GM12878 (cell line): ENCODE measurements around the gene NKIRAS1. TPM values are rescaled to one million over a fixed set of nuclear protein-coding genes. Genes with fewer than 3 reads are reported as not detected.
A peak's percentile ranks its signal among the peaks of the same experiment; 100 is the strongest.

ENCODE experiments used
- BHLHE40 ChIP-seq, 2 experiments: fragments of 450-650 bp in 1 of 2; IDR thresholded peaks; 2 replicates each; pipeline ENCODE4 v1.6.1; 2011 to 2017; ENCODE audit warnings: low read depth in 2 of 2, borderline replicate concordance in 1 of 2, improper control_type of control experiment in 1 of 2, low read length in 1 of 2, mild to moderate bottlenecking in 1 of 2
- GABPA ChIP-seq: IDR thresholded peaks from 2 replicates; pipeline ENCODE4 v1.6.1; 2014; ENCODE audit warnings: antibody characterized with exemption, low read depth, mild to moderate bottlenecking, inconsistent platforms
- HCFC1 ChIP-seq: fragments of 150-350 bp; IDR thresholded peaks from 2 replicates; pipeline ENCODE4 v1.6.1; 2014; ENCODE audit warnings: low read length
- JUNB ChIP-seq: IDR thresholded peaks from 2 replicates; pipeline ENCODE4 v1.6.1; 2016; ENCODE audit warnings: antibody characterized with exemption, mild to moderate bottlenecking
- KAT2A ChIP-seq: conservative IDR thresholded peaks from 2 replicates; pipeline ENCODE4 v1.6.1; 2011; ENCODE audit warnings: low read depth, low read length; ENCODE audit not compliant: control insufficient read depth
- MTA3 ChIP-seq: IDR thresholded peaks from 2 replicates; pipeline ENCODE4 v1.6.1; 2012; ENCODE audit warnings: low read length, inconsistent platforms, borderline replicate concordance
- MYB ChIP-seq: fragments of 150-350 bp; IDR thresholded peaks from 2 replicates; pipeline ENCODE4 v1.6.1; 2014; ENCODE audit warnings: mild to moderate bottlenecking, low read depth, low read length, borderline replicate concordance
- PAX5 ChIP-seq: IDR thresholded peaks from 2 replicates; pipeline ENCODE4 v1.6.1; 2011; ENCODE audit warnings: low read depth, low read length, borderline replicate concordance
- REST ChIP-seq: IDR thresholded peaks from 2 replicates; pipeline ENCODE4 v1.6.1; 2012; ENCODE audit warnings: mild to moderate bottlenecking, low read depth, low read length
- RFX5 ChIP-seq: IDR thresholded peaks from 2 replicates; pipeline ENCODE4 v1.6.1; 2011; ENCODE audit warnings: low read depth, low read length, improper control_type of control experiment
- SIN3A ChIP-seq: IDR thresholded peaks from 2 replicates; pipeline ENCODE4 v1.6.1; 2012; ENCODE audit warnings: low read depth, low read length, improper control_type of control experiment
- SMAD1 ChIP-seq: fragments of 450-650 bp; IDR thresholded peaks from 2 replicates; pipeline ENCODE4 v1.6.1; 2018; ENCODE audit warnings: mild to moderate bottlenecking, low read depth; ENCODE audit not compliant: partially characterized antibody
- YY1 ChIP-seq: IDR thresholded peaks from 2 replicates; pipeline ENCODE4 v1.6.1; 2011; ENCODE audit warnings: low read depth, mild to moderate bottlenecking, low read length
- ZBTB40 ChIP-seq: fragments of 450-650 bp; IDR thresholded peaks from 2 replicates; pipeline ENCODE4 v1.6.1; 2016; ENCODE audit warnings: mild to moderate bottlenecking, moderate library complexity, borderline replicate concordance
- ZNF274 ChIP-seq: IDR thresholded peaks from one replicate; pipeline ENCODE4 v1.8.0; 2011; ENCODE audit not compliant: insufficient read length, insufficient read depth
- polyA plus RNA-seq, 11 experiments: library from polyadenylated mRNA; depleted of rRNA in 4 of 11; unstranded in 6 of 11; stranded (reverse) in 5 of 11; fragments of >200 nt; fragmentation: Nextera tagmentation in 4 of 11; fragmentation: Illumina TruSeq in 1 of 11; extraction: Ambion mirVana in 4 of 11; extraction: Trizol in 1 of 11; gene quantifications; 1 replicate in 1 of 11; 2 replicates in 10 of 11; pipeline versions ENCODE4 v1.2.1 to v1.2.3, GENCODE V29; 2011 to 2016; ENCODE audit warnings: inconsistent platforms in 2 of 11, missing spikeins in 2 of 11, low read depth in 1 of 11
- total RNA-seq, 4 experiments: library from RNA; depleted of rRNA in 3 of 4; stranded (reverse); fragments of >200 nt in 3 of 4; fragmentation: Illumina TruSeq in 1 of 4; extraction: Trizol in 1 of 4; gene quantifications; 2 replicates each; pipeline versions ENCODE4 v1.2.1 to v1.2.3, GENCODE V29; 2013 to 2021
- TF ChIP-seq, protein P1 (sequence below): fragments of 450-650 bp; IDR thresholded peaks from 2 replicates; pipeline ENCODE4 v1.6.1; 2017; ENCODE audit warnings: mild to moderate bottlenecking
- TF ChIP-seq, protein P2 (sequence below): fragments of 450-650 bp; IDR thresholded peaks from 2 replicates; pipeline ENCODE4 v1.6.1; 2017; ENCODE audit warnings: borderline replicate concordance

The NKIRAS1 gene
- total and polyA plus RNA-seq, 10 of the 15 experiments (the other 5 are each of a cell fraction or from before 2014, with no cell fraction given): 7.1 to 17.9 (median 10.9) TPM

DNA sequence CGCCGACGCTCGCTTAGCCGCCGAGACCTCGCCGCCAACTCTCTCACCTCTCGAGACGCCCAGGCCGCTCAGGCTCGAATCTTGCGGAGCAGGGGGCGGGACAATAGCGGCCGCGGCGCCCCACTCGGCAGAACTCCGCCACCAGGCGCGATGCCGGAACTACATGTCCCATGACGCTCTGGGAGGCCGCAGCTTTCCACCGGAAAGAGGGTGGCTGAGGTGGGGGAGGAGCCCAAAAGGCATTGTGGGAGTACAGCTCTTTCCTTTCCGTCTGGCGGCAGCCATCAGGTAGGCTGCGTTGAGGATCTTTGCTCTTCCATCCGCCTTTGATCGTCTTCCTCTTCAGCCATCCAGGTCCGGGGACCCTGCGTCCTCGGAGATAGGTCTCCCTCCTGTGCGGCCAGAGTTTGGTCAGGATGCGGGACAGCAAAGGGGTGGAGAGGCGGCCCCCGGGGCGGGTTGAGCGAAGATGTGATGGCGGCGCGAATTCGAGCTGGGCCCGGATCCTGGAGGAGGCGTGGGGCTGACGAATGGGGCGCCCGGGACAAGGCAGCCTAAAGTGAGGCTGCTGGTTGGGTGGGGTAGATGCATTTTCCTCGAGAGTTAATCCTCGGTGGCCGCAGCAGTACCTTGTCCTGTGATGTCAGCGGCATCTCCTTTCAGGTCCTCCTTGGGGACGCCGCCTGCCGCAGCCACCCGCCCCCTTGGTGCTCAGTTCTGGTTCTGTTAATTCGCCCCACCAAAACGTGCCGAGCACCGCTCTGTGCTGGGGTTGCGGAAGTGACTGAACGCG is at the start of gene NKIRAS1, which contains the start of gene RPL15 (continued):
- TF ChIP-seq REST: peak; percentile 50; the same call in 1 of the 2 replicates
- no peak for TF ChIP-seq JUNB
- TF ChIP-seq HCFC1: peak; percentile 97
- peak; percentile 96 for TF ChIP-seq YY1
- TF ChIP-seq PAX5: peak; percentile 51; the same call in 1 of the 2 replicates
- TF ChIP-seq, protein P1, sequence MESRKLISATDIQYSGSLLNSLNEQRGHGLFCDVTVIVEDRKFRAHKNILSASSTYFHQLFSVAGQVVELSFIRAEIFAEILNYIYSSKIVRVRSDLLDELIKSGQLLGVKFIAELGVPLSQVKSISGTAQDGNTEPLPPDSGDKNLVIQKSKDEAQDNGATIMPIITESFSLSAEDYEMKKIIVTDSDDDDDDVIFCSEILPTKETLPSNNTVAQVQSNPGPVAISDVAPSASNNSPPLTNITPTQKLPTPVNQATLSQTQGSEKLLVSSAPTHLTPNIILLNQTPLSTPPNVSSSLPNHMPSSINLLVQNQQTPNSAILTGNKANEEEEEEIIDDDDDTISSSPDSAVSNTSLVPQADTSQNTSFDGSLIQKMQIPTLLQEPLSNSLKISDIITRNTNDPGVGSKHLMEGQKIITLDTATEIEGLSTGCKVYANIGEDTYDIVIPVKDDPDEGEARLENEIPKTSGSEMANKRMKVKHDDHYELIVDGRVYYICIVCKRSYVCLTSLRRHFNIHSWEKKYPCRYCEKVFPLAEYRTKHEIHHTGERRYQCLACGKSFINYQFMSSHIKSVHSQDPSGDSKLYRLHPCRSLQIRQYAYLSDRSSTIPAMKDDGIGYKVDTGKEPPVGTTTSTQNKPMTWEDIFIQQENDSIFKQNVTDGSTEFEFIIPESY: peak; percentile 14; the same call in 1 of the 2 replicates
- TF ChIP-seq GABPA: peak; percentile 92
- TF ChIP-seq KAT2A: no peak; the same call in 1 of the 2 replicates
- TF ChIP-seq SMAD1: peak; percentile 91
- TF ChIP-seq ZNF274: no peak
- TF ChIP-seq, protein P2, sequence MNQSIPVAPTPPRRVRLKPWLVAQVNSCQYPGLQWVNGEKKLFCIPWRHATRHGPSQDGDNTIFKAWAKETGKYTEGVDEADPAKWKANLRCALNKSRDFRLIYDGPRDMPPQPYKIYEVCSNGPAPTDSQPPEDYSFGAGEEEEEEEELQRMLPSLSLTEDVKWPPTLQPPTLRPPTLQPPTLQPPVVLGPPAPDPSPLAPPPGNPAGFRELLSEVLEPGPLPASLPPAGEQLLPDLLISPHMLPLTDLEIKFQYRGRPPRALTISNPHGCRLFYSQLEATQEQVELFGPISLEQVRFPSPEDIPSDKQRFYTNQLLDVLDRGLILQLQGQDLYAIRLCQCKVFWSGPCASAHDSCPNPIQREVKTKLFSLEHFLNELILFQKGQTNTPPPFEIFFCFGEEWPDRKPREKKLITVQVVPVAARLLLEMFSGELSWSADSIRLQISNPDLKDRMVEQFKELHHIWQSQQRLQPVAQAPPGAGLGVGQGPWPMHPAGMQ: peak; percentile 53; the same call in 1 of the 2 replicates
- TF ChIP-seq SIN3A: peak; percentile 87
- peak; percentile 88 for TF ChIP-seq ZBTB40
- TF ChIP-seq MYB: no peak
- no peak for TF ChIP-seq RFX5
- TF ChIP-seq MTA3: no peak; the same call in 1 of the 2 replicates
- peak; percentile 92 to 94 for TF ChIP-seq BHLHE40 (IDR thresholded peaks at IDR 0.05; ENCODE audit: borderline replicate concordance in 1 of 2, low read depth in 2 of 2, low read length in 1 of 2)
